ENCODE results near the gene SLC13A1.

The SLC13A1 gene

DNA sequence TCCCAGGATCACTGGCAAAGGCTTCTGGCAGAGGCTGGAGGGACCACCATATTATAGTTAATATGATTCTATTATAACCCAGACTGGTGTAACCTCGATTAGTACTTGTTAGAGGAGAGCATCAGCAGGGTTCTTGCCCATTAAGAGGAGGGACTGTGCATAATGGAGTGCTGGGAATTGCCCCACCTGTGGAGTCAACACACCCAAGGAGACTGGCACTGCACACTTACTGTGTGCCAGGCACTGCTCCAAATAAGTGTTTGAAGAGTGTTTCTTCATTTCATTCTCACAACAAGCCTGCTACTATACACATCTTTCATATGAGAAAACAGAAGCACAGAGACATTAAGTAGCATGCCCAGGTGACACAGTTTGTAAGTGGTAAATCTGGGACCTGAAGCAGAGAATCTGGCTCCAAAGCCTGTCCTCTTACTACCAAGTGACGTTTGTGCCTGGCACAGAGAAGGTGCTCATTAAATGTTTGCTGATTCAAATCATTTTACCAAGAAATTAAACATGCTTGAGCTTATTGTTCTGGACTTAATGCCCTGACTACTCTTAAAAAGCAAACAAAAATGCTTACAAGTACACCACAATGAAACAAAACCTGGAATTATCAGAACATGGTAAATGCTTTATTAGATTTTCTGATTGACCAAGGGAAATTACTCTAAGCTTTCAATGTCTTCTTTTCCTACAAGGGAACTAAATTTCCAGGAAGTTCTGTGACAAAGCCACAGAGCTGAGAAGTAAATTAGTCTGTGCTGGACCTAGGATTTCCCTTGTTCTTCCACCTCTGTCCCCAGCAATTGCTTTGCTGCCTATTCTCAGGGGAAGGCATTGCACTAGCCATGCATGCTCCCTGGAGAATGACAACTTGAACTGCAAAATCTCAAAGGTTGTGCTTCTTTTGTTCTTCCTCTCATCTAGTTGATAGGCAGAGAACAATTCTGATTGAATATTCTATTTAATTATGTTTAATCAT, 809 bp downstream of the SLC13A1 start:
- no peak overlapping the region for H3K4me3 ChIP-seq (ENCODE audit: low read depth, low read length)
- H3K9me3 ChIP-seq (ENCODE audit: control insufficient read depth, insufficient read depth, low read depth, low read length) = no peaks in the 10 kb centered on the region
- TF ChIP-seq HOXC10 (CRISPR knock-in tag; IDR thresholded peaks at IDR 0.05) (no peak), ZNF530 (tag by site-specific recombination; IDR thresholded peaks at IDR 0.05; ENCODE audit: low read depth) (no peak), ZNF776 (tag by site-specific recombination; IDR thresholded peaks at IDR 0.05; ENCODE audit: borderline replicate concordance) (no peak), KLF10 (tag by site-specific recombination; IDR thresholded peaks at IDR 0.05) (no peak), ZNF660 (tag by site-specific recombination; IDR thresholded peaks at IDR 0.05) (no peak), GLI2 (tag by site-specific recombination; IDR thresholded peaks at IDR 0.05; ENCODE audit: borderline replicate concordance, low read depth) (no peak), ZNF140 (tag by site-specific recombination; IDR thresholded peaks at IDR 0.05) (no peak), ZNF37A (tag by site-specific recombination; IDR thresholded peaks at IDR 0.05) (no peak), TRIM28 (IDR thresholded peaks at IDR 0.05; ENCODE audit: borderline replicate concordance, low read length) (no peak), ZNF404 (tag by site-specific recombination; IDR thresholded peaks at IDR 0.05) (no peak), ZFP3 (tag by site-specific recombination; IDR thresholded peaks at IDR 0.05; ENCODE audit: low read depth) (no peak)
- TF ChIP-seq, protein P1, sequence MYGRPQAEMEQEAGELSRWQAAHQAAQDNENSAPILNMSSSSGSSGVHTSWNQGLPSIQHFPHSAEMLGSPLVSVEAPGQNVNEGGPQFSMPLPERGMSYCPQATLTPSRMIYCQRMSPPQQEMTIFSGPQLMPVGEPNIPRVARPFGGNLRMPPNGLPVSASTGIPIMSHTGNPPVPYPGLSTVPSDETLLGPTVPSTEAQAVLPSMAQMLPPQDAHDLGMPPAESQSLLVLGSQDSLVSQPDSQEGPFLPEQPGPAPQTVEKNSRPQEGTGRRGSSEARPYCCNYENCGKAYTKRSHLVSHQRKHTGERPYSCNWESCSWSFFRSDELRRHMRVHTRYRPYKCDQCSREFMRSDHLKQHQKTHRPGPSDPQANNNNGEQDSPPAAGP (tag by site-specific recombination; IDR thresholded peaks at IDR 0.05) = no peak
- TF ChIP-seq, protein P2, sequence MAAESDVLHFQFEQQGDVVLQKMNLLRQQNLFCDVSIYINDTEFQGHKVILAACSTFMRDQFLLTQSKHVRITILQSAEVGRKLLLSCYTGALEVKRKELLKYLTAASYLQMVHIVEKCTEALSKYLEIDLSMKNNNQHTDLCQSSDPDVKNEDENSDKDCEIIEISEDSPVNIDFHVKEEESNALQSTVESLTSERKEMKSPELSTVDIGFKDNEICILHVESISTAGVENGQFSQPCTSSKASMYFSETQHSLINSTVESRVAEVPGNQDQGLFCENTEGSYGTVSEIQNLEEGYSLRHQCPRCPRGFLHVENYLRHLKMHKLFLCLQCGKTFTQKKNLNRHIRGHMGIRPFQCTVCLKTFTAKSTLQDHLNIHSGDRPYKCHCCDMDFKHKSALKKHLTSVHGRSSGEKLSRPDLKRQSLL (tag by site-specific recombination; IDR thresholded peaks at IDR 0.05) = no peak
- ChIA-PET CTCF (no interaction called here), POLR2A (no interaction called here)
- H3K36me3 ChIP-seq (ENCODE audit: control insufficient read depth in 2 of 2, insufficient read depth in 1 of 2, low read length in 2 of 2) = no peaks in the 10 kb centered on the region
- H3K27ac ChIP-seq (ENCODE audit: extremely low read depth, low read depth, low read length) = no peak overlapping the region
- H3K4me1 ChIP-seq (ENCODE audit: control insufficient read depth, insufficient read depth, low read length) = no peaks in the 10 kb centered on the region

DNA sequence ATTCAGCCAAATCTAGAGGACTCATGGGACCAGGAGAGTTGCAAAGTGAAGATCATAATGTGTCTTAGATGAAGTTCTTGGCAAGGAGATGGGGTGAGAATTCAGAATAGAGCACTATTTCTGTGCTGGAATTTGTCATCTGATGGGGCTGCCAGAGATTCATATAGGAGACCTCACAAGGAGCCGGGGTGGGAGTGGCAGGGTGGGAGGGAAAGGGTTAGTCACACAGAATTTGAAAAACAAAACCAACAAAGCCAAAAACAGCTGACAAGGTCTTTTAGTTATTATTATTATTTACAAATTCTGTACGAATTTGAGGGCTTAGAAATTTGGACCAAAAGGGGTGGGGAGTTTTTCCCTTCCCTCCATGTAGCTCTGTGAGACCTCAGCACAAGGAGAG, 1.7 kb downstream of the SLC13A1 start:
- Histone ChIP-seq H3K4me1 (ENCODE audit: control insufficient read depth, insufficient read depth, low read length) (no peaks in the 10 kb centered on the region), H3K36me3 (ENCODE audit: control insufficient read depth in 2 of 2, insufficient read depth in 1 of 2, low read length in 2 of 2) (no peaks in the 10 kb centered on the region), H3K27ac (ENCODE audit: extremely low read depth, low read depth, low read length) (no peak overlapping the region), H3K9me3 (ENCODE audit: control insufficient read depth, insufficient read depth, low read depth, low read length) (no peaks in the 10 kb centered on the region), H3K4me3 (ENCODE audit: low read depth, low read length) (no peak overlapping the region)
- POLR2A ChIA-PET = no interaction called here
- CTCF ChIA-PET = no interaction called here
- TF ChIP-seq ZFP69B (tag by site-specific recombination; IDR thresholded peaks at IDR 0.05) (no peak), MYNN (tag by site-specific recombination; IDR thresholded peaks at IDR 0.05; ENCODE audit: borderline replicate concordance) (no peak), ZNF623 (tag by site-specific recombination; IDR thresholded peaks at IDR 0.05) (no peak), ZNF24 (tag by site-specific recombination; IDR thresholded peaks at IDR 0.05) (no peak), ZNF211 (tag by site-specific recombination; IDR thresholded peaks at IDR 0.05; ENCODE audit: low read depth) (no peak), EGR2 (tag by site-specific recombination; IDR thresholded peaks at IDR 0.05; ENCODE audit: low read depth) (no peak), ZNF585B (tag by site-specific recombination; IDR thresholded peaks at IDR 0.05) (no peak), ZNF658 (tag by site-specific recombination; IDR thresholded peaks at IDR 0.05) (no peak), ZNF654 (tag by site-specific recombination; IDR thresholded peaks at IDR 0.05; ENCODE audit: low read depth) (no peak), PRDM1 (tag by site-specific recombination; IDR thresholded peaks at IDR 0.05) (no peak), ZNF707 (tag by site-specific recombination; IDR thresholded peaks at IDR 0.05) (no peak), ZNF155 (tag by site-specific recombination; IDR thresholded peaks at IDR 0.05) (no peak)
- TF ChIP-seq, protein P3, sequence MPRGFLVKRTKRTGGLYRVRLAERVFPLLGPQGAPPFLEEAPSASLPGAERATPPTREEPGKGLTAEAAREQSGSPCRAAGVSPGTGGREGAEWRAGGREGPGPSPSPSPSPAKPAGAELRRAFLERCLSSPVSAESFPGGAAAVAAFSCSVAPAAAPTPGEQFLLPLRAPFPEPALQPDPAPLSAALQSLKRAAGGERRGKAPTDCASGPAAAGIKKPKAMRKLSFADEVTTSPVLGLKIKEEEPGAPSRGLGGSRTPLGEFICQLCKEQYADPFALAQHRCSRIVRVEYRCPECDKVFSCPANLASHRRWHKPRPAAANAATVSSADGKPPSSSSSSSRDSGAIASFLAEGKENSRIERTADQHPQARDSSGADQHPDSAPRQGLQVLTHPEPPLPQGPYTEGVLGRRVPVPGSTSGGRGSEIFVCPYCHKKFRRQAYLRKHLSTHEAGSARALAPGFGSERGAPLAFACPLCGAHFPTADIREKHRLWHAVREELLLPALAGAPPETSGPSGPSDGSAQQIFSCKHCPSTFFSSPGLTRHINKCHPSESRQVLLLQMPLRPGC (tag by site-specific recombination; IDR thresholded peaks at IDR 0.05) = no peak
- TF ChIP-seq, protein P4, sequence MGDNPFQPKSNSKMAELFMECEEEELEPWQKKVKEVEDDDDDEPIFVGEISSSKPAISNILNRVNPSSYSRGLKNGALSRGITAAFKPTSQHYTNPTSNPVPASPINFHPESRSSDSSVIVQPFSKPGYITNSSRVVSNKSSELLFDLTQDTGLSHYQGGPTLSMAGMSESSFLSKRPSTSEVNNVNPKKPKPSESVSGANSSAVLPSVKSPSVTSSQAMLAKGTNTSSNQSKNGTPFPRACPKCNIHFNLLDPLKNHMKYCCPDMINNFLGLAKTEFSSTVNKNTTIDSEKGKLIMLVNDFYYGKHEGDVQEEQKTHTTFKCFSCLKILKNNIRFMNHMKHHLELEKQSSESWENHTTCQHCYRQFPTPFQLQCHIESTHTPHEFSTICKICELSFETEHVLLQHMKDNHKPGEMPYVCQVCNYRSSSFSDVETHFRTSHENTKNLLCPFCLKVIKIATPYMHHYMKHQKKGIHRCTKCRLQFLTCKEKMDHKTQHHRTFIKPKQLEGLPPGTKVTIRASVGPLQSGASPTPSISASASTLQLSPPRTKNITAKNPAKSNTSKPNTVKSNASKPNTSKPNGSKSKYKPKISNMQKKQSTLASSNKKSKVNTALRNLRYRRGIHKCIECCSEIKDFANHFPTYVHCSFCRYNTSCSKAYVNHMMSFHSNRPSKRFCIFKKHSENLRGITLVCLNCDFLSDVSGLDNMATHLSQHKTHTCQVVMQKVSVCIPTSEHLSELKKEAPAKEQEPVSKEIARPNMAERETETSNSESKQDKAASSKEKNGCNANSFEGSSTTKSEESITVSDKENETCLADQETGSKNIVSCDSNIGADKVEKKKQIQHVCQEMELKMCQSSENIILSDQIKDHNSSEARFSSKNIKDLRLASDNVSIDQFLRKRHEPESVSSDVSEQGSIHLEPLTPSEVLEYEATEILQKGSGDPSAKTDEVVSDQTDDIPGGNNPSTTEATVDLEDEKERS (tag by site-specific recombination; IDR thresholded peaks at IDR 0.05) = no peak
